ENCODE data around the gene PAEP.

Gene PAEP

GRCh38 chr9:135580664-135581380 lies 19.3 kb downstream of the PAEP start:
- no peak for DNase-seq

- DNase-seq: no peak
These were observed 20.3 kb downstream of the PAEP start for GRCh38 chr9:135581636-135582426.

- no peak for DNase-seq
These were observed 21.0 kb downstream of the PAEP start for GRCh38 chr9:135582541-135582940.

GRCh38 chr9:135582966-135583687 lies 21.6 kb downstream of the PAEP start:
- no peak for DNase-seq

- DNase-seq: no peak
These were observed 22.1 kb downstream of the PAEP start for GRCh38 chr9:135583688-135584011.

- DNase-seq: no peak
These were observed 22.8 kb downstream of the PAEP start for GRCh38 chr9:135584371-135584770.

GRCh38 chr9:135584934-135585333 lies 23.4 kb downstream of the PAEP start:
- no peak for DNase-seq

GRCh38 chr9:135586601-135587109 lies 25.1 kb downstream of the PAEP start:
- no peak for DNase-seq

- no peak for DNase-seq
These were observed 26.1 kb downstream of the PAEP start for GRCh38 chr9:135587658-135588057.

- no peak for DNase-seq
These were observed 26.8 kb downstream of the PAEP start for GRCh38 chr9:135588371-135588770.

- no peak for DNase-seq
These were observed 27.5 kb downstream of the PAEP start for GRCh38 chr9:135588886-135589595.

- DNase-seq: no peak
These were observed 28.3 kb downstream of the PAEP start for GRCh38 chr9:135589596-135590485.

- DNase-seq: no peak
These were observed 29.0 kb downstream of the PAEP start for GRCh38 chr9:135590486-135591079.

- no peak for DNase-seq
These were observed 30.2 kb downstream of the PAEP start for GRCh38 chr9:135591506-135592330.

- DNase-seq: no peak
These were observed 30.7 kb downstream of the PAEP start for GRCh38 chr9:135592331-135592590.

- no peak for DNase-seq
These were observed 31.1 kb downstream of the PAEP start for GRCh38 chr9:135592625-135593024.

- no peak for DNase-seq
These were observed 34.7 kb downstream of the PAEP start for GRCh38 chr9:135596211-135596610.

- DNase-seq: no peak
These were observed 38.8 kb downstream of the PAEP start for GRCh38 chr9:135600296-135600817.

GRCh38 chr9:135601988-135602387 lies 40.4 kb downstream of the PAEP start:
- no peak for DNase-seq

- DNase-seq: peak; percentile 15
These were observed 41.4 kb downstream of the PAEP start for GRCh38 chr9:135602789-135603481.

Measured in DMS79 treated with DMSO at 0.1 percent for 48 hours (cell line).